ENCODE results near the gene ACTL6B. TPM values are rescaled to one million over a fixed set of nuclear protein-coding genes. Genes with fewer than 3 reads are reported as not detected.
"Not testable (repeated sequence)": the region's sequence is repeated elsewhere in the genome, so short reads cannot be mapped to it uniquely, and the experiment has no call there.

ACTL6B gene
- total RNA-seq: not detected in 2 replicates

DNA sequence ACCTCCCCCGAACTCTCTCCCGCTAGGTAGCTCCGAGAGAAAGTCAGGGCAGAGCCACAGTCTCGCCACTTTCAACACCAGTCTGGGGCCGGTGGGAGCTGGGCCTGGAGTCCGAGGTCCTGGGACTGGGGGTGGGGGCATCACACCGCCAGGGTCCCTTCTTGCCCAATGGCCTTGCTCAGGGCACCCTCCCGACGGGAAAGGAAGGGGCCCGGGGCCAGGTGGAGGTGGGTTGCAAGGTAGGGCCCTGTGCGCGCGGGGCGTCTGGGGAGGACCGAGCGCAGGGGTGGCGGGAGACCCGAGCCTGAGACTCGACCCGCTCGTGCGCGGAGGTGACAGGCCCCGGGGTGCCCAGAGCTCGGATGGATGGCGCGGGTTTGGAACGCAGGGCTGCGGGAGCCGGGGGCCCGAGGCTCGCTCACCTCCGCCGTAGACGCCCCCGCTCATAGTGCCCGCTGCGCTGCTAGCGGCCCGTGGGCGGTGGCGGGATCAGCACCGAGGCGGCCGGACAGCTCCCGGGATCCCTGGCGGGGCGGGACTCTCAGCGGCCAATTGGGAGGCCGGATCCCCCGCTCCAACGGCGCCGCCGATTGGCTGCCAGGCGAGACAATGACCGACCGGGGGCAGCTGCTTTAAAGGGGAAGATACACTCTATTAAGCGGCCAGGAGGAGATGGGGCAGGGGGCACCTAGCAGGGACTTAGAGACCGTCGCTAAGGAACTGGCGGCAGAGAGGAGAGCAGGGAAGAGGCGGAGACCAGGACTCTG, at the start of gene ACTL6B:
ACTL6B (minus strand) TSS at position 541 of the 767 bp plus-strand sequence; CDS start at position 447, 94 bp downstream.
- DNase-seq (ENCODE audit: extremely low read depth, low read depth, low spot score): no peak

DNA sequence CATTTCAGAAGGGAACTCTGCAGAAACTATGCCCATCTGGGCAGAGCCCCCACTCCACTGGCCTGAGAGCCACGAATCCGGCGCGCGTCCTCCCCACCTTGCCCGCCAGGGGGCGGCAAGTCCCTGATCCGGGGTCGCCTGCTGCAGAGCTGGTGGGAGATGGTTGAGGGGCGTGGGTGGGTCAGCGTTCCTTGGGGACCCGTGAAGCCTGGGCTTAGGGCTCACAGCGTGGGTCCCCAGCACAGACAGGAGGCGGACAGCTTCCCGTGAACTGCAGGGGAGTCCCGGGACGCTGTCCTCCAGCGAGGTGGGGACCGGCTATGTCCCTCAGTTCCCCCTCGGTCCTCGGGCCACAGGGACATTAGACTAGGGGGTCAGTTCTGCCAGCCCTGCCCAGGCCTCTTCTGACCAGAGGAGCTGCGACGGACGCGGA, 49.1 kb upstream of the ACTL6B start:
- DNase-seq (ENCODE audit: extremely low read depth, low read depth, low spot score): no peak

- DNase-seq (ENCODE audit: extremely low read depth, low read depth, low spot score): not testable (repeated sequence)
These were observed 44.8 kb upstream of the ACTL6B start for GRCh38 chr7:100701089-100701488.

GRCh38 chr7:100699018-100699417, 42.8 kb upstream of the ACTL6B start:
- no peak for DNase-seq (ENCODE audit: extremely low read depth, low read depth, low spot score)

GRCh38 chr7:100696123-100696521, 39.9 kb upstream of the ACTL6B start:
- no peak for DNase-seq (ENCODE audit: extremely low read depth, low read depth, low spot score)

- DNase-seq (ENCODE audit: extremely low read depth, low read depth, low spot score): no peak
These were observed 38.0 kb upstream of the ACTL6B start, which contains the start of gene GIGYF1 for GRCh38 chr7:100694098-100694745. Gene GIGYF1 (minus strand): TSS chr7:100694250. CDS start chr7:100688238, 6,012 bp downstream.

DNA sequence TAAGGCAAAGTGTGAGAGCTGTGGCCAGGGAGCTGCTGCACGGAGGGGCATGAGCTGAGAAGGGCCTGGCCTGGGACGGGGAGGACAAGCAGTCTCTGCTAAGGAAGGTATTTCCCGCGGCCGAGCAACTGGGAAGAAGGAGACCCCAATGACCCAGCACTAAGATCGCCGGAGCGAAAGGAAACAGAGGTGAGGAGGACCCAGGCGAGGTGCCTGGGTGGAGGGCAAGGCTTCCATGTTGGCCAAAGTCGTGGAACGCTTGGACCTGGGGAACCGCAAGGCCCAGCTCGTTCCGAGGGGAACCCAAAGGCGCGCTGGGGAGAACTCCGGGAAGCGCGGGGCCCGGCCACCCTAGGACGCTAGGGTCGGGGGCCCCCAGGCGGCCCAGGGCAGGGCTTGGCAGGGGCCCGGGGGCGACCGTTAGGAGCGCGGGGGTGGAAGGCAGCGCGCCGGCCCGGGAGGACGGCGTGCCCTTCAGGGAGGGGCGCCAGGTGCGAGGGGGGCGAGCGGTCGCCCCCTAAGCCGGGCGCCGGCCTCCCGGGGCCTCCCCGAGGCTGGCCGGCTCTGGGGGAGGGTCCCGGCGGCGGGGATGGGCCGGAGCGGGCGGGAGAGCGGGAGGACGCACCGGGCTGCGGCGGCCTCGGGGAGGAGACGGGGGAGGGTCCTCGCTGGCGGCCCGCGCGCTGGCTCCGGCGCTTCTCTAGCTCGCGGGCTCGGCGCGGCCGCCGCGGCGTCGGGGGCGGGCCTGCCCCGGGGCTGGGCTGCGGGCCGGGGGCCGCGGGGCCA, 37.3 kb upstream of the ACTL6B start:
- DNase-seq (ENCODE audit: extremely low read depth, low read depth, low spot score): no peak

DNA sequence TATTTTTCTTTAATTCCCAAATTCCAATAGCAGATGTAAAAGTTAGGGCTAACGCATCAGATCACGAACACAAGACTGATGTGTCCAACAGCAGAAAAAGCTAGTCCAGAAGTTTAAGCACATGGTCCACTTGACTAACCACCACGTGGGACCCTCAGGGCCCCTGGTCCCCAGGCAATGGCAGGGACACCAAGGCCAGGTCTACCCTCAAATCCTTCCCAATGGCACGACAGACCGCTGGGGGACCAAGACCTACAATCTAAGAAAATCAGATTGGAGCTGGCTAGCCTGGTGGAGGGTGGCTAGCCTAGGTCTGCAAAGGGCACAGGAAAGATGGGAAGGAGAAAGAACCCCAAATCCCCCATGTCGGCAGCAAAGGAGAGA, 36.3 kb upstream of the ACTL6B start:
- DNase-seq (ENCODE audit: extremely low read depth, low read depth, low spot score): no peak

GRCh38 chr7:100691676-100692577, 35.7 kb upstream of the ACTL6B start:
- no peak for DNase-seq (ENCODE audit: extremely low read depth, low read depth, low spot score)

- no peak for DNase-seq (ENCODE audit: extremely low read depth, low read depth, low spot score)
These were observed 33.2 kb upstream of the ACTL6B start for GRCh38 chr7:100689230-100690135.

- no peak for DNase-seq (ENCODE audit: extremely low read depth, low read depth, low spot score)
These were observed 32.1 kb upstream of the ACTL6B start for GRCh38 chr7:100688326-100688860.

DNA sequence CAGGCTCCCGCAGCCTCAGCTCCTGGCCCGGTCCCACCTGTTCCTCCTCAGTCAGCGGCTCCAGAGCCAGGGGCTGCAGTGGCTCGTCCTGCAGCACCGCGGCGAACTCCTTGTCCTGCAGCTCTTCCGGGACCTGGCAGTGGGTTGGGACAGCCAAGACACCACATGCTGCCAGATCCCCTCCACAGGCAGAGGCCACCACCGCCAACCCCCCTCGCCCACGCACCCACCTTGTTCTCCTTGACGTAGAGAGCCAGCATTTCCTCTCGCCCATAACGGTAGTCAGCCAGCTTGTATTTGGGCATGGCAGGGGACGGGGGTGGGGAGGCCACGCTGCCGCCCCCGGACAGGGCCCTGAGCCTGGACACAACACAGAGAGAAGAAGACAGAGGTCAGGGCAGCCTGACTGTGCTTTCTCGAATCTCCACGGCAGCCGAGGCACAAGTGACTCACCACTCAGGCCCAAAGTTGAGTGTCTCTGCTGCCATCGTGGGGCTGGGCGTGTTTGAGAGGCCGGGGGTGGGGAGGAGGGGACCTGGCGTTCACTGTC, 31.6 kb upstream of the ACTL6B start:
- DNase-seq (ENCODE audit: extremely low read depth, low read depth, low spot score): no peak

DNA sequence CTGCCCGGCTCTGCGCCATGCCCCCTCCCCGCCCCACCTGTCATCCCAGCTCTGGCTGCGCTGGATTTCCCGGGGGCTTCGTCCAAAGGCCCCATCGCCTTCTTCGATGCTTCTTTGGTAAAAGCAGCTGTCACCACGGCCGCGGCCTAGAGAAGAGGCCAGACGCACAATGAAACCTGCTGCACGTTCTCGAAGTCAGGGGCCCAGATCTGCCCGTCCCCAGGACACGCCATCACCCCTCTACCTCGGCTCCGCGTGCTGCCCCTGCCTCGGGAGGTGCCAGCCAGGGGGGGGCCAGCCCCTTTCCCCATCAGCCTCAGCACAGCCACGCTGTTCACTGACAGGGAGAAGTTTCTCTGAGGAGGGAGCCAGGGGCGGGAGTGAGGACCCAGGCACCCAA, 31.0 kb upstream of the ACTL6B start:
- no peak for DNase-seq (ENCODE audit: extremely low read depth, low read depth, low spot score)

DNA sequence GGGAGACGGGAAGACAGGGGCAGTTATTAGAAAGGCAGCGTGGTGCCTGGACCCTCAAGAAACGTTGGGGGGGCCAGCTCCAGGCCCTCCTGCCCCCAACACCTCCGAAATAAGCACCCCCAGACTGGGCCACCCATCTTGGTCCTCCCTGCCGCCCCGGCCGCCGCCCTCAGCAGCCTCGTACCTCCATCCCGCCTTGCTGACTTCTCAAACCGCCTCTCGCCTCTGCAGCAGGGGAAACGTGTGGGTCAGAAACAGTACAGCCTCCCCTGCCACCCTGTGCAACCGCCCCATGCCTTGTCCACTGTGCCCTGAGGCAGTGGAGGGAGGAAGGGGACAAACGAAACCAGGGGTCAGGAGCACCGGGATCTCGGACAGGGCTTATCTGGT, 30.6 kb upstream of the ACTL6B start:
- DNase-seq (ENCODE audit: extremely low read depth, low read depth, low spot score): no peak

DNA sequence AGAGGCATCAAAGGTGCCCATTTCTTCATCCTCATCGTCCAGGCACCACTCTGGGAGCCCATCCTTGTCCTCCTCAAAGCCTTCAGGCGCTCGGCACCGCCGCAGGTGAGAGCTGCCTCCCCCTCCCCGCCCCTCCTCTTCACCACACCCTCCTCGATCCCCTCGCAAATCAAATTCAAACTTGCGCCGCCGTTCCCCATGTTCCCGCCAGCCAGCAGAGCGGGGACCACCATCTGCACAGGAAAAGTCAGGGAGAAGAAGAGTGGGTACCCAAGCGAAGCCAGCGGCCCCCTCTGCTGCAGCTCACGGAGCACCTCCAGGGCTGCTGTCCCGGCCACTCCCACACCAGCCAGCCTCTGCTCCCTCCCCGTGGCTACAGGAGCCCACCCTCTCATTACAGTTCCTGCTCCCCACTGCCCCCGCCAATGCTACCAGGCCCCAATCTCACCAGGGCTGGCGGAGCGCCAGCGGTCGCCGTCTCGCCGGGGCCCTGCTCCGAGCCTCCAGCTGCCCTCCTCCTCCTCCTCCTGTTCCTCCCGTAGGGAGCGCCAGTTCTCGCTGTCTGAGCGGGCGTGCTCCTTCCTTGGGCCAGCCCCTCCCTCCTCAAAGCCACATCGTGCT, 30.1 kb upstream of the ACTL6B start:
- no peak for DNase-seq (ENCODE audit: extremely low read depth, low read depth, low spot score)

DNA sequence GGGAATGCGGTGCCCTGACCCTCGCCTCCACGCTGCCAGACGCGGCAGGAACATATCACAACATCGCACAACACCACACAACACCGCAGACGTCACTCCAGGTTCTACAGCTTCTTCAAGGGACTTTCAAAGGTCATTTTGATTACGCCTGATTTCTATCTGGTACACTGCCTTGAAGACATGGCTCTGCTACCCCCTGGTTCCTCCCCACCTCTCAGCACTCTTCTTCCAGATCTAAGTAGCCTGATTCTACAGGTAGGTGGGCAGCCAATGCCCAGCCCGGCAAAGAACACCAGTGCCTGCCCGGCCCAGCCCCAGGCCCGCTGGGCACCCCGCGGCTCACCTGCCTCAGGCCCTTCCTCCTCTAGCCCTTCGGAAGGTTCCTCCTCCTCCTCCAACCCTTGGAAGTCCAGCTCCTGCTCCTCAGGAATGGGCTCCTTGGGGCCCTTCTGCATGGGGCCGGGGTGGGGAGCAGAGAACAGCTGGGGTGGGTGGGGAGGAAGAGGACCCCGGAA, 29.4 kb upstream of the ACTL6B start:
- no peak for DNase-seq (ENCODE audit: extremely low read depth, low read depth, low spot score)

DNA sequence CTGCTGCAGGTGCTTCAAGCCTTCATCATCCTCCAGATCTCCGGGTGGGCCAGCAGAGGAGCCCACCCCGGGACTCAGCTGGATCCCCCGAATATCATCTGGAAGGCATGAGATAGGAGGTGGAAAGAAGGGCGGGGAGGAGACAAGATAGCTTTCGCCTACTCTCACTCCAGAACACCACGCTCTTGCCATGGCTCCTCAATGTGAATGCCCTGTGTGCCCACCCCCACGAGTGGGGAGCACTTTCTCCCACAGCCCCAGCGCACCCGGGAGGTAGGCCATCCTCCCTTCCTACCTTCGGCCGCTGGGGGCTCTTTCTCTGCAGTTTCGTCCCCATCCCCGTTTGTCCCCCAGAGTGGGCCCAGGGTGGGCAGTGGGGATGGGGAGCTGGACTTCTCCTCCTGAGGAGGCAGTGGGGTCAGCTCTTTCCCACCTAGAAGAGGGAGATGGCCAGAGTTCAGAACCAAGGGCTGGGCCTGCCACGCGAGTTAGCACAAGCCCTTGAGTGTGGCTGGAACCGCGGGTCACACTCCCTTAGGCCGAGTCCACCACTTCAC, 28.9 kb upstream of the ACTL6B start:
- DNase-seq (ENCODE audit: extremely low read depth, low read depth, low spot score): no peak

DNA sequence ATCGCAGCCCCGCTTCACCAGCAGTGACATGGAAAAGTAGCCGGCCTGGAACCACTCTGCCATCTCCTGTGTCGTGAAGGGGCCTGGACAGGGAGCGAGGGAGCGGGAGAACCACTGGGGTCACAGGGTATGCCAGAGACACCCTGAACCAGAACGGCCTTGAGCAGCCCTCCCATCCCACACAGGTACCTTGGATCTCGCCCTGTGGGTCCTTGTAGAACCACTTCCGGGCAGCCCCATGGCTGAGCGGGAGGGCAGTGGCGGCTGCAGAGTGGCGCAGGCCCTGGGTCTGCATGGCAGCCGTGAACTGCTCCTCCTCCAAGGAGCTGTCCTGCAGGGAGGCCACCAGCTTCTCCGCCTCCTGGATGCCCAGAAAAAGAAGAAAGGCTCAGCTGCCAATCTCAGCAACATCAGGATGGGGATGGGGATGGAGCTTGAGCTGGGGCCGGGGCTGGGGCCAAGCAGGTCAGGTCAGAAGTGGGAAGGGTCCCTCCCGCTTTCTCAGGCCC, 28.3 kb upstream of the ACTL6B start:
- DNase-seq (ENCODE audit: extremely low read depth, low read depth, low spot score): no peak

Data from glomerular endothelial cell (primary cell).